Measurements from ENCODE around the gene HBG2. TPM values are rescaled to one million over a fixed set of nuclear protein-coding genes. Genes with fewer than 3 reads are reported as not detected.
A peak's percentile ranks its signal among the peaks of the same experiment; 100 is the strongest.

HBG2 gene
- total and polyA plus RNA-seq, 9 of the 15 experiments (the other 6 are each of a cell fraction or from before 2014, with no cell fraction given), result 1,626 to 58,619 (median 10,515) TPM

DNA sequence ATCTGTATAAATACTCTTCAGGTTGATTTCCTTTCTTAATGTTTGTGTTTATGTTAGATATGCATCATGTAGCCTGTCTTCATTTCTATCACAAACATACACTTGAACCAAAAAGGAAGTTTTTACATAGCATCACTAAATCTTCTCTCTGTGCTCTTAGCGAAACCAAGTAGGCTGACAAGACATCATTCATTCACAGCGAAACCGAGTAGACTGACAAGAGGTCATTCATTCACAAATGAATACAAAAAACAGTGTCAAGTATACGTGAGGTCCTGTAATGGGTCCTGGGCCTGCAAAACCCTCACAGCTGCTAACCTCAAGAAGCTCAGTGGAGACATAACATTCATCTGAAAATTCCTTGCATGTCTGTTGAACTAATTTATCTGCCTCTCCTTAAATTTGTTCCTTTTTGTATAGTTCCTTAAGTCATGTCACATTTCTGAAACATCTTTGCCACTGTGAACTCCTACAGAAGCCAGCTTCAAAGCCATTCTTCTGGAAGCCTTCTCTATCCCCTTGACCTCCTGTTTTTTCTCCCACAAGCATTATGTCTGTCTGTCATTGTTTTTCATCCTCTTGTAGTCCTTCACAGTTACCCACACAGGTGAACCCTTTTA lies 25.0 kb upstream of the HBG2 start:
- Histone ChIP-seq H3K27me3 (ENCODE audit: control insufficient read depth in 2 of 2, insufficient read depth in 2 of 2, low read length in 2 of 2) (no peaks in the 10 kb centered on the region), H3K9me1 (ENCODE audit: control insufficient read depth, insufficient read depth, low read length) (no peaks in the 10 kb centered on the region), H4K20me1 (replicated peaks; ENCODE audit: control insufficient read depth, insufficient read depth, low read length) (no peaks in the 10 kb centered on the region), H3K79me2 (ENCODE audit: control insufficient read depth, insufficient read depth, low read length) (peaks cover 83% of the 10 kb centered on the region), H3K4me3 (no peak overlapping the region), H3K4me2 (ENCODE audit: insufficient read depth, low read length) (peak overlapping the region; percentile 56), H2AFZ (ENCODE audit: low read depth, low read length) (peak overlapping the region; percentile 29), H3K36me3 (ENCODE audit: control insufficient read depth, insufficient read depth, low read length) (peaks cover 57% of the 10 kb centered on the region), H3K9ac (ENCODE audit: insufficient read depth in 1 of 2, low read depth in 2 of 2, low read length in 2 of 2) (peak overlapping the region; percentile 60 to 62; a peak in 3 of 4 replicates), H3K4me1 (replicated peaks in 1 of 2; ENCODE audit: control insufficient read depth in 2 of 2, insufficient read depth in 2 of 2, low read length in 2 of 2) (peaks cover 26 to 86% of the 10 kb centered on the region in 2 experiments), H3K9me3 (replicated peaks; ENCODE audit: control insufficient read depth, insufficient read depth, low read depth, low read length) (no peaks in the 10 kb centered on the region), H3K27ac (ENCODE audit: extremely low read depth, low read depth, low read length) (peak overlapping the region; percentile 87)
- no peak for FAIRE-seq
- CTCF ChIA-PET (ENCODE audit: low intra/inter-chr PET ratio), result no interaction called here
- in situ Hi-C loops (cut with MboI) (no loop called here), intact Hi-C loops (cut with micrococcal nuclease) (loop anchor here (10.0 kb wide), 2 partner anchors 225 to 315 kb away; partner anchors contain the start of genes TRIM6 and UBQLN3)
- no peak for ATAC-seq
- DNase-seq (ENCODE audit: extremely low read depth in 1 of 4, low spot score in 3 of 4), result no peak
- WGBS (ENCODE audit: insufficient coverage, low coverage, missing lambda C conversion rate), result 34% methylated on average over 4 of the region's 4 CpGs
- POLR2A ChIA-PET, result interaction anchor here (0.7 to 7.3 kb wide), 7 partner anchors 10 to 148 kb away, joined by 3 to 55 read pairs (median 4); partner anchors contain the start of genes HBE1 and HBG1
- TSS peak; percentile 17 for BruUV-seq (replicated peaks)
- no peak for TF ChIP-seq TAL1 (IDR thresholded peaks at IDR 0.05)
- no peak for TF ChIP-seq POLR2AphosphoS5 (IDR thresholded peaks at IDR 0.05; ENCODE audit: control insufficient read depth, insufficient read depth, low read depth, low read length)
- no peak for TF ChIP-seq RAD51 (IDR thresholded peaks at IDR 0.05; ENCODE audit: borderline replicate concordance, low read depth)
- TF ChIP-seq HMG20B (CRISPR knock-in tag; IDR thresholded peaks at IDR 0.05), result no peak
- 0 out of 2 replicates have a peak, but pooled peaks have one; percentile 17 for TF ChIP-seq SMAD4 (CRISPR knock-in tag; conservative IDR thresholded peaks at IDR 0.05)
- no peak for TF ChIP-seq ESRRB (CRISPR knock-in tag; IDR thresholded peaks at IDR 0.05; ENCODE audit: borderline replicate concordance)
- TF ChIP-seq, protein P1, sequence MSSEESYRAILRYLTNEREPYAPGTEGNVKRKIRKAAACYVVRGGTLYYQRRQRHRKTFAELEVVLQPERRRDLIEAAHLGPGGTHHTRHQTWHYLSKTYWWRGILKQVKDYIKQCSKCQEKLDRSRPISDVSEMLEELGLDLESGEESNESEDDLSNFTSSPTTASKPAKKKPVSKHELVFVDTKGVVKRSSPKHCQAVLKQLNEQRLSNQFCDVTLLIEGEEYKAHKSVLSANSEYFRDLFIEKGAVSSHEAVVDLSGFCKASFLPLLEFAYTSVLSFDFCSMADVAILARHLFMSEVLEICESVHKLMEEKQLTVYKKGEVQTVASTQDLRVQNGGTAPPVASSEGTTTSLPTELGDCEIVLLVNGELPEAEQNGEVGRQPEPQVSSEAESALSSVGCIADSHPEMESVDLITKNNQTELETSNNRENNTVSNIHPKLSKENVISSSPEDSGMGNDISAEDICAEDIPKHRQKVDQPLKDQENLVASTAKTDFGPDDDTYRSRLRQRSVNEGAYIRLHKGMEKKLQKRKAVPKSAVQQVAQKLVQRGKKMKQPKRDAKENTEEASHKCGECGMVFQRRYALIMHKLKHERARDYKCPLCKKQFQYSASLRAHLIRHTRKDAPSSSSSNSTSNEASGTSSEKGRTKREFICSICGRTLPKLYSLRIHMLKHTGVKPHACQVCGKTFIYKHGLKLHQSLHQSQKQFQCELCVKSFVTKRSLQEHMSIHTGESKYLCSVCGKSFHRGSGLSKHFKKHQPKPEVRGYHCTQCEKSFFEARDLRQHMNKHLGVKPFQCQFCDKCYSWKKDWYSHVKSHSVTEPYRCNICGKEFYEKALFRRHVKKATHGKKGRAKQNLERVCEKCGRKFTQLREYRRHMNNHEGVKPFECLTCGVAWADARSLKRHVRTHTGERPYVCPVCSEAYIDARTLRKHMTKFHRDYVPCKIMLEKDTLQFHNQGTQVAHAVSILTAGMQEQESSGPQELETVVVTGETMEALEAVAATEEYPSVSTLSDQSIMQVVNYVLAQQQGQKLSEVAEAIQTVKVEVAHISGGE (CRISPR knock-in tag; IDR thresholded peaks at IDR 0.05), result no peak
- peak; percentile 9; the same call in 1 of the 2 replicates for TF ChIP-seq CXXC5 (CRISPR knock-in tag; IDR thresholded peaks at IDR 0.05)
- TF ChIP-seq, protein P2, sequence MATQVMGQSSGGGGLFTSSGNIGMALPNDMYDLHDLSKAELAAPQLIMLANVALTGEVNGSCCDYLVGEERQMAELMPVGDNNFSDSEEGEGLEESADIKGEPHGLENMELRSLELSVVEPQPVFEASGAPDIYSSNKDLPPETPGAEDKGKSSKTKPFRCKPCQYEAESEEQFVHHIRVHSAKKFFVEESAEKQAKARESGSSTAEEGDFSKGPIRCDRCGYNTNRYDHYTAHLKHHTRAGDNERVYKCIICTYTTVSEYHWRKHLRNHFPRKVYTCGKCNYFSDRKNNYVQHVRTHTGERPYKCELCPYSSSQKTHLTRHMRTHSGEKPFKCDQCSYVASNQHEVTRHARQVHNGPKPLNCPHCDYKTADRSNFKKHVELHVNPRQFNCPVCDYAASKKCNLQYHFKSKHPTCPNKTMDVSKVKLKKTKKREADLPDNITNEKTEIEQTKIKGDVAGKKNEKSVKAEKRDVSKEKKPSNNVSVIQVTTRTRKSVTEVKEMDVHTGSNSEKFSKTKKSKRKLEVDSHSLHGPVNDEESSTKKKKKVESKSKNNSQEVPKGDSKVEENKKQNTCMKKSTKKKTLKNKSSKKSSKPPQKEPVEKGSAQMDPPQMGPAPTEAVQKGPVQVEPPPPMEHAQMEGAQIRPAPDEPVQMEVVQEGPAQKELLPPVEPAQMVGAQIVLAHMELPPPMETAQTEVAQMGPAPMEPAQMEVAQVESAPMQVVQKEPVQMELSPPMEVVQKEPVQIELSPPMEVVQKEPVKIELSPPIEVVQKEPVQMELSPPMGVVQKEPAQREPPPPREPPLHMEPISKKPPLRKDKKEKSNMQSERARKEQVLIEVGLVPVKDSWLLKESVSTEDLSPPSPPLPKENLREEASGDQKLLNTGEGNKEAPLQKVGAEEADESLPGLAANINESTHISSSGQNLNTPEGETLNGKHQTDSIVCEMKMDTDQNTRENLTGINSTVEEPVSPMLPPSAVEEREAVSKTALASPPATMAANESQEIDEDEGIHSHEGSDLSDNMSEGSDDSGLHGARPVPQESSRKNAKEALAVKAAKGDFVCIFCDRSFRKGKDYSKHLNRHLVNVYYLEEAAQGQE (IDR thresholded peaks at IDR 0.05; ENCODE audit: borderline replicate concordance), result no peak
- TF ChIP-seq, protein P2 (CRISPR knock-in tag; IDR thresholded peaks at IDR 0.05; ENCODE audit: low read depth), result no peak
